ENCODE results near the gene RBFA.
"Not testable (repeated sequence)": the region's sequence is repeated elsewhere in the genome, so short reads cannot be mapped to it uniquely, and the experiment has no call there.

RBFA gene

GRCh38 chr18:80034068-80034851 lies at the start of gene RBFA:
Gene RBFA, plus strand, starts transcription at chr18:80034434. Its CDS starts 62 bp downstream, at chr18:80034496.
- peak; percentile 94 for DNase-seq

- no peak for DNase-seq
These were observed 49.1 kb upstream of the RBFA start for GRCh38 chr18:79985172-79985571.

GRCh38 chr18:79986726-79987125 lies 47.5 kb upstream of the RBFA start:
- no peak for DNase-seq

GRCh38 chr18:79987566-79987965 lies 46.7 kb upstream of the RBFA start:
- DNase-seq, result no peak

GRCh38 chr18:79988071-79988450 lies 46.2 kb upstream of the RBFA start:
- DNase-seq, result peak; percentile 43

- peak; percentile 54 for DNase-seq
These were observed 45.6 kb upstream of the RBFA start, which contains the start of gene TXNL4A for GRCh38 chr18:79988451-79989194. Gene TXNL4A, minus strand, starts transcription at chr18:79988563. Its CDS starts 171 bp downstream, at chr18:79988392.

- DNase-seq, result no peak
These were observed 45.1 kb upstream of the RBFA start for GRCh38 chr18:79989195-79989497.

- no peak for DNase-seq
These were observed 42.7 kb upstream of the RBFA start for GRCh38 chr18:79991494-79991893.

GRCh38 chr18:79999701-80000100 lies 34.5 kb upstream of the RBFA start:
- not testable (repeated sequence) for DNase-seq

- DNase-seq, result no peak
These were observed 33.4 kb upstream of the RBFA start for GRCh38 chr18:80000877-80001276.

- no peak for DNase-seq
These were observed 31.8 kb upstream of the RBFA start for GRCh38 chr18:80002468-80002867.

- no peak for DNase-seq
These were observed 29.5 kb upstream of the RBFA start for GRCh38 chr18:80004600-80005342.

GRCh38 chr18:80006724-80007123 lies 27.5 kb upstream of the RBFA start:
- no peak for DNase-seq

- no peak for DNase-seq
These were observed 24.3 kb upstream of the RBFA start for GRCh38 chr18:80009661-80010550.

- no peak for DNase-seq
These were observed 23.7 kb upstream of the RBFA start for GRCh38 chr18:80010551-80010906.

GRCh38 chr18:80011496-80012137 lies 22.6 kb upstream of the RBFA start:
- DNase-seq, result not testable (repeated sequence)

GRCh38 chr18:80012714-80013113 lies 21.5 kb upstream of the RBFA start:
- DNase-seq, result no peak

GRCh38 chr18:80022613-80023012 lies 11.6 kb upstream of the RBFA start:
- no peak for DNase-seq

- peak; percentile 2 for DNase-seq
These were observed 11.1 kb upstream of the RBFA start for GRCh38 chr18:80023173-80023572.

GRCh38 chr18:80026363-80026762 lies 7.9 kb upstream of the RBFA start:
- no peak for DNase-seq

GRCh38 chr18:80027719-80028118 lies 6.5 kb upstream of the RBFA start:
- not testable (repeated sequence) for DNase-seq

GRCh38 chr18:80029690-80030089 lies 4.5 kb upstream of the RBFA start:
- DNase-seq, result no peak
